H1 (cell line): ENCODE results near the gene POU3F2. TPM values are rescaled to one million over a fixed set of nuclear protein-coding genes. Genes with fewer than 3 reads are reported as not detected.

Source experiments
- ATF2 ChIP-seq: IDR thresholded peaks from 2 replicates; pipeline ENCODE4 v1.6.1; 2012; ENCODE audit warnings: low read length, inconsistent platforms
- ATF3 ChIP-seq: IDR thresholded peaks from 2 replicates; pipeline ENCODE4 v1.6.1; 2011; ENCODE audit warnings: low read depth, mild to moderate bottlenecking, low read length; ENCODE audit not compliant: insufficient read depth
- BACH1 ChIP-seq: IDR thresholded peaks from 2 replicates; pipeline ENCODE4 v1.6.1; 2012; ENCODE audit warnings: low read length, improper control_type of control experiment
- CBX8 ChIP-seq: fragments of 300-800, 300-1000 bp; sonication (generic); IDR thresholded peaks from 2 replicates; pipeline ENCODE4 v1.7.1; 2016; ENCODE audit warnings: low read depth, low read length, borderline replicate concordance
- CTBP2 ChIP-seq: IDR thresholded peaks from 2 replicates; pipeline ENCODE4 v1.7.0; 2011; ENCODE audit warnings: borderline replicate concordance, mild to moderate bottlenecking, moderate library complexity, mixed read lengths, low read length; ENCODE audit not compliant: insufficient read depth, insufficient read length
- EP300 ChIP-seq, 2 experiments: IDR thresholded peaks; 1 replicate in 1 of 2; 2 replicates in 1 of 2; pipeline ENCODE4 v1.6.1; 2011 to 2012; ENCODE audit warnings: low read depth in 2 of 2, low read length in 2 of 2, mild to moderate bottlenecking in 2 of 2, borderline replicate concordance in 1 of 2, inconsistent platforms in 1 of 2, moderate library complexity in 1 of 2
- FOSL1 ChIP-seq: IDR thresholded peaks from 2 replicates; pipeline ENCODE4 v1.6.1; 2011; ENCODE audit warnings: mild to moderate bottlenecking, low read depth, low read length, moderate library complexity; ENCODE audit not compliant: insufficient read depth
- GABPA ChIP-seq: IDR thresholded peaks from 2 replicates; pipeline ENCODE4 v1.6.1; 2011; ENCODE audit warnings: mild to moderate bottlenecking, low read length, moderate library complexity, borderline replicate concordance; ENCODE audit not compliant: insufficient read depth
- HDAC2 ChIP-seq, 2 experiments: fragments of 300-600 bp in 1 of 2; sonication (generic) in 1 of 2; IDR thresholded peaks; 2 replicates each; pipeline ENCODE4 v1.6.1; 2011 to 2012; ENCODE audit warnings: low read depth in 2 of 2, low read length in 2 of 2, mild to moderate bottlenecking in 2 of 2, moderate library complexity in 2 of 2, borderline replicate concordance in 1 of 2, inconsistent platforms in 1 of 2
- JUND ChIP-seq: IDR thresholded peaks from 2 replicates; pipeline ENCODE4 v1.6.1; 2011; ENCODE audit warnings: mild to moderate bottlenecking, improper control_type of control experiment, low read length
- KDM1A ChIP-seq: fragments of 200-600, 300-600 bp; sonication (generic); IDR thresholded peaks from 2 replicates; pipeline ENCODE4 v1.7.1; 2016; ENCODE audit warnings: mild to moderate bottlenecking, low read length, borderline replicate concordance
- MAFK ChIP-seq: IDR thresholded peaks from 2 replicates; pipeline ENCODE4 v1.6.1; 2012; ENCODE audit warnings: low read depth, mild to moderate bottlenecking, improper control_type of control experiment, low read length
- POLR2A ChIP-seq, 2 experiments: IDR thresholded peaks; 1 replicate in 1 of 2; 2 replicates in 1 of 2; pipeline ENCODE4 v1.6.1; 2011; ENCODE audit warnings: low read depth in 2 of 2, low read length in 2 of 2, mild to moderate bottlenecking in 2 of 2; ENCODE audit errors: control extremely low read depth in 1 of 2
- RBBP5 ChIP-seq: IDR thresholded peaks from 2 replicates; pipeline ENCODE4 v1.7.1; 2012; ENCODE audit warnings: low read depth, mild to moderate bottlenecking, inconsistent platforms, low read length, moderate library complexity, borderline replicate concordance
- RXRA ChIP-seq: IDR thresholded peaks from 2 replicates; pipeline ENCODE4 v1.6.1; 2011; ENCODE audit warnings: low read depth, mild to moderate bottlenecking, low read length, moderate library complexity; ENCODE audit not compliant: insufficient read depth
- SP4 ChIP-seq: IDR thresholded peaks from 2 replicates; pipeline ENCODE4 v1.6.1; 2012; ENCODE audit warnings: low read length, inconsistent platforms
- TAF7 ChIP-seq: optimal IDR thresholded peaks from 2 replicates; pipeline ENCODE3; 2011; ENCODE audit warnings: low read depth, mild to moderate bottlenecking, inconsistent platforms, low read length, moderate library complexity, borderline replicate concordance
- TBP ChIP-seq: IDR thresholded peaks from 2 replicates; pipeline ENCODE4 v1.6.1; 2011; ENCODE audit warnings: low read depth, low read length, improper control_type of control experiment
- TEAD4 ChIP-seq: IDR thresholded peaks from 2 replicates; pipeline ENCODE4 v1.6.1; 2012; ENCODE audit warnings: low read depth, low read length, inconsistent platforms, mixed read lengths
- USF2 ChIP-seq: IDR thresholded peaks from 2 replicates; pipeline ENCODE4 v1.6.1; 2011; ENCODE audit warnings: low read length, improper control_type of control experiment
- polyA plus RNA-seq, 7 experiments: library from polyadenylated mRNA; depleted of rRNA in 3 of 7; stranded (reverse) in 5 of 7; unstranded in 2 of 7; fragments of >200 nt in 5 of 7; fragments of 200-250 nt in 2 of 7; gene quantifications; 1 replicate in 5 of 7; 2 replicates in 1 of 7; 4 replicates in 1 of 7; pipeline versions ENCODE4 v1.2.1 to v1.2.3, GENCODE V29; 2011 to 2013; ENCODE audit warnings: missing spikeins in 2 of 7, mixed read lengths in 2 of 7
- total RNA-seq: library from RNA; stranded (reverse); fragmentation: NEBNext Ultra II Directional; extraction: Animal tissue kit (Norgen Biotek cat#: 25700); gene quantifications from 2 replicates; pipeline ENCODE4 v1.2.1, GENCODE V29; 2021

POU3F2 gene
- total and polyA plus RNA-seq, 2 of the 8 experiments (the other 6 are each of a cell fraction or from before 2014, with no cell fraction given) = 0.09 to 0.35 TPM

- TF ChIP-seq GABPA (no peak), FOSL1 (no peak), CBX8 (no peak), RBBP5 (peak; percentile 73; the same call in 1 of the 2 replicates), EP300 (IDR thresholded peaks at IDR 0.05; ENCODE audit: borderline replicate concordance in 1 of 2, low read depth in 2 of 2, low read length in 2 of 2) (no peak), TBP (no peak), MAFK (no peak), KDM1A (no peak), BACH1 (0 out of 2 replicates have a peak, but pooled peaks have one; percentile 30), HDAC2 (IDR thresholded peaks at IDR 0.05; ENCODE audit: borderline replicate concordance in 1 of 2, low read depth in 2 of 2, low read length in 2 of 2) (no peak; a peak in 1 of 4 replicates), CTBP2 (peak; percentile 97), POLR2A (IDR thresholded peaks at IDR 0.05; ENCODE audit: control extremely low read depth in 1 of 2, low read depth in 2 of 2, low read length in 2 of 2) (no peak), ATF3 (no peak), TEAD4 (no peak), RXRA (no peak), ATF2 (no peak), TAF7 (no peak), JUND (no peak), SP4 (no peak), USF2 (no peak)
These were observed 10.0 kb upstream of the POU3F2 start (continued) for GRCh38 chr6:98824162-98824901.
